Fibroblast of skin of left quadriceps (primary cell): Measurements from ENCODE around the gene KCNT1.

Experiments
- DNase-seq, 2 experiments: peaks; one replicate each; pipeline ENCODE4 v3.0.0-alpha.2; 2013; ENCODE audit warnings: low read depth in 2 of 2

Gene KCNT1

GRCh38 chr9:135699440-135699839 lies 2.5 kb upstream of the KCNT1 start, which contains the start of gene SOHLH1:
Gene SOHLH1 (minus strand): TSS chr9:135699481. CDS start chr9:135699467, 14 bp downstream.
- DNase-seq: no peak

DNA sequence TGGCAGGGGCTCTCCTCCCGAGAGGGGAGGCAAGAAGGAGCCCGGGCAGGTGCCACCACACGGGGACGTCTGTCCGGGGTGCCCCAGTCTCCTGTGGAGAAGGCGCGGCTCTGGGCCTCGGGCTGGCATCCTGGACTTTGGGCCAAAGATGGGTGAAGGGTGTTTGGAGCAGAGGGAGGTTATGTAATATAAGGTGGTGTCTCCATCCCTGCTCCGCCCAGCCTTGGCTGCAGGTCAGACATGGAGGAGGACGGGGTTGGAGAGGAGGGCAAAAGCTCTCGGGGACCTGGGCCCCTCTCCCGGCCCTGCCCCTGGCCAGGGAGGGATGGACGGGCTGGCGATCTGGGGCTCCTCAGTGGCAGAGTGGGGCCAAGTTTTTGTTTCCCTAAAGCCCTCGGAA lies 1.5 kb upstream of the KCNT1 start:
- DNase-seq: no peak

DNA sequence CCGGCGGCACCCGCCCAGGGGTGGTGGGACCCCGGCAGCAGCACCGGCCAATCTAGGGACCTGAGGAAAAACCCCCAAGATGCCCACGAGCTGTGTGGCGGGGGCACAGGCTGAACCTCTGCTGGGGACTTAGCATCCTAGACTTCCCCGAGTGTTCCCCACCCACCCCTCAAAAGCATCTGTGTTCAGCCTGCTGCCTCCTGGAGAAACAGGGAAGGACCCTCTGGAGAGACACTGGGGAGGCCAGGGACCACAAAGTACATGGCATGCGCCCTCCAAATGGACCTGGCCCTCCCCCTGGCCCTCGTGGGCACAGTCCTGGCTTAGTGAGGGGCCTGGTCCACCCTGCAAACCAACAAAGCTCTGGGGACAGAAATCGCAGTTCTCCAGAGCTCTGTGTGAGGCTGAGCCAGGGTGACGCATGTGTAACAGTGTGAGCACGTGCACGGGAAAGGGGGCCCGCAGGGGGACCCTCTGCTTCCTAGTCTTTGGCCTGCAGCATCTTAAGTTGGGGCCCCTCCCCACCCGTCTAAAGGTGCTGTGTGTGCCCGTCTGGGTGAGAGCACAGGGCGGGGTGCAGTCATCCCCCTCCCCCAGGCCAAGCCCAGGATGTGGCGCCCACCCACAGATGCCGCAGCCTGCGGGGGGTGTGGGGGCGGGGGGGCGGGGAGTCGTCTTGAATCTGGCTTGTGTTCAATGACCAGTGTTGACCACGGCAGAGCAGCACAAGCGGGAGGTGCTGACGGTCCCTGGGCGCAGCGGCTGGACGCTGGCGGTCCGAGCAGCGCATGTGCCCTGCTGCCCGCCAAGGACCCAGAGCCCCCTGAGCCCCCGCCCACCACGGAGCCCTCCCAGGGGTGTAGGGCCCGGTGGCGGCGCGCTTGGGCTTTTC lies 672 bp upstream of the KCNT1 start:
- DNase-seq: no peak

DNA sequence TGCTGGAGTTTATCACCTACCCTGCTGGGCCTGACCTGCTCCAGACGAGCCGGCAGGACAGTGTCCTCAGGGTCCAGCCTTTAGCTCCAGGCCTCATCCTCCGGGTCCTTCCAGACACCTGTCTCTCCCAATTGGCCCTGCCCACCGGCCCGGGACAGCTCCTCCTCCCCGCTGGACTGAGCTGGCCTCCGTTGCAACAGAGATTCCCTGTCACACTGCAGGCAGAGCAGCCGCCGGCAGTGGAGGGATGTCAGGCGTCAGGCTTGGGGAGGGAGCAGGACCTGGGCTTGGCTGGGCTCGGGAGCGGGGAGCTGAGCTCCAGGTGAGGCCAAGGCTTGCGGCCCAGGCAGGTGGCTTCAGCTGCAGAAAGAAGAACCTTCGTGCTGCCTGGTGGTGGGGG lies 1.7 kb downstream of the KCNT1 start:
- no peak for DNase-seq

DNA sequence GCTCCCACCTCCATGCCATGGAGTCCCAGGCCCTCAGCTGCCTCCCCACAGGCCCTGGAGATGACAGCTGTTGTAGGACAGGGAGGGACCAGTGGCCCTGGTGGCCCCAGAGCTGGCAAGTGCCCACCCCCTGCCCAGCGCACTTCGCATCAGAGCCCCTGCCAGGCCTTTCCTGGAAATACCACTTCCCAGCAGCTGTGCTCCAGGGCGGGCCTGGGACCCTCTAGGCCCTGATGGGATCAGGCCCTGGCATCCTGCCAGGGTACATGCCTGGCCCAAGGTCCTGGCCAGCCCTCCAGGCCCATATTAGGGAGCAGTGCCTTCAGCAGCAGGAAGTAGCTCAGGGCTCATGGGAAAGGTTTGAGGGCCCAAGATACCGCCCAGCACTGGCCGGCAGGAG lies 2.5 kb downstream of the KCNT1 start:
- DNase-seq: no peak

GRCh38 chr9:135705376-135705775 lies 3.4 kb downstream of the KCNT1 start:
- DNase-seq: no peak

DNA sequence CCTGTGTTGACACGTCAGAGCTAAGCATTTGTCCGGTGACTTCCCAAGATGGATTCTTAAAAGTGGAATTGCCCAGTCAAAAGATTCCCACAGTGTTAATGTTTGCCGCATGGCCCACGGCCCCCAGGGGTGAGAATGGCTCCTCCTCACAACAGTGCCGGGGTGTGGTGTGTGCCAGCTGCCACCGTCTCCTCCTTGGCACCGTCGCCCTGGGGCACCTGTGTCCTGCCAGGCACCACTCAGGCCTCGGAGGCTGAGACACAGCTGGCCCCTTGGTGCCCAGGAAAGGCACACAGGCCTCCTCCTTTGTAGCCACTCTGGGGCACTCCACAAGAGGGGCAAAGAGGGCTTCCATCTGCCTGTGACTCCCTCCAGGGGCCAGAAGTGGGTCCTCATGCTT lies 4.3 kb downstream of the KCNT1 start:
- DNase-seq: no peak

- DNase-seq: no peak
These were observed 5.5 kb downstream of the KCNT1 start for GRCh38 chr9:135707252-135708138.

DNA sequence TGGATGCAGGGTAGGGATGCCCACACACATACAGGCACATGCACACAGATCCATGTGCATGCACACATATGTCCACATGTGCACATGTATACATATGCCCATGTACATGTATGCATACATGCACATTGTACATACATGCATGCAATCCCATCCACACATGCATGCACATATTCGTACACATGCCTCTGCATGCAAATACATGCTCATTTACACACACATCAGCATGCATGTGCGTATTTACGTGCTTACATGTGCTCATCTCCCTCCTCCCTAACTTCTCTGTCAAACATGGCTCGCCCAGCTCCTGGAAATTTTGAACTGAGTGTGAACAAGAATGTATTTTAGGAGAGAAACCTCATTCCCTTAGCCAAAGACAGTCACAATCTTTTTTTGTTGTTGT lies 6.2 kb downstream of the KCNT1 start:
- no peak for DNase-seq

DNA sequence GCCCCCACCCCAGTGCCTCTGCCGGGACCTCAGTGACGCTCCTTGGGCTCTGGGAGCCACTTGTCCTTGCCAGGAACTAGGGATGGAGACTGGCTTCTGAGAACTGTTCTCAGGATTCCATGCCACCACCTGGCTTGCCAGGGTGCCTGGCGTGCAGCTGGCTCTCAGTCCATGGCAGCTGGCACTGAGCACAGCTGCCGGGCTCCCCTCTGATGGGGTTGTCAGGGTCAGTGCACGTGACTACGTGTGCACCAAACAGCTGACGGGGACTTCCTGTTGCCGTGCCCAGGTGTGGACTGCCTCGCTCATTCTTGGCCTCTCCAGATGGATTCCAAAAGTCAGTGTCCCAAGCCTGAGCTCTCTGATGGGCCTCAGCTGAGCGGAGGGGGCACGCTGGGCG lies 9.4 kb downstream of the KCNT1 start:
- DNase-seq: no peak

- DNase-seq: no peak
These were observed 9.9 kb downstream of the KCNT1 start for GRCh38 chr9:135711881-135712280.

GRCh38 chr9:135712613-135713295 lies 10.8 kb downstream of the KCNT1 start:
- DNase-seq: no peak

DNA sequence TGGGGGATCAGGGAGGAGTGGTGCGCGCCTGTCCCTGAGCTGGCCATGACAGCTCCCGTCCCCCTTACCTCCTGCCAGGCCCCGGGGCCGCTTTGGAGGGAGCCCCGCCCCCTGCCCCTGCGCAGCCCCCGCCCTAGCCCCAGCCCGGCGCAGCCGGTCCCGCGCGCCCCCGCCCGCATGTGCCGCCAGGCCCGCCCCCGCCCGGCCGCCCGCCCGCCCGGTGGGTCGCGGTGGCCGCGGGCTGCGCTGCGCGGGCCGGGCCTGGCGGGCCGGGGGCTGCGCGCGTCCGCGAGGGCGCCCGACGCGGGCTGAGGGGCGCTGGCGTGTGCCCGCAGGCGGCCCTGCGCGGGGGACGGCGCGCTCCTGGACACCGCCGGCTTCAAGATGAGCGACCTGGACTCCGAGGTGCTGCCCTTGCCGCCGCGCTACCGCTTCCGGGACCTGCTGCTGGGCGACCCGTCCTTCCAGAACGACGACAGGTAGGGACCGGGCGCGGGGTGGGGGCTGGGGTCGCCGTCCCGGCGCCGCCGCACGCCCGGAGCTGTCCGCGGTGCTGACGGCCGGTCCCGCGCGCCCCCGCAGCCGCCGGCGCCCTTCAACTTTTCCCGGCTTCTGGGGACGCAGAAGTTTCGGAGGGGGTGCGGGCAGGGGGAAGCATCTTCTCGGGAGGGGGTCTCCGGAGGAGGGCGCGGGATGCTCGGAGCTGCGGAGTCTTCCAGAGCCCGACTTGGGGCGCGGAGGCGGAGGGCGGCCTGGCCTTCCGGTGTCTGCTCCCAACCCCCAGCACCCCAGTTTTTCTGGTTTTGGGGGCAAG lies 12.5 kb downstream of the KCNT1 start:
- no peak for DNase-seq

- DNase-seq: no peak
These were observed 13.1 kb downstream of the KCNT1 start for GRCh38 chr9:135715056-135715595.

DNA sequence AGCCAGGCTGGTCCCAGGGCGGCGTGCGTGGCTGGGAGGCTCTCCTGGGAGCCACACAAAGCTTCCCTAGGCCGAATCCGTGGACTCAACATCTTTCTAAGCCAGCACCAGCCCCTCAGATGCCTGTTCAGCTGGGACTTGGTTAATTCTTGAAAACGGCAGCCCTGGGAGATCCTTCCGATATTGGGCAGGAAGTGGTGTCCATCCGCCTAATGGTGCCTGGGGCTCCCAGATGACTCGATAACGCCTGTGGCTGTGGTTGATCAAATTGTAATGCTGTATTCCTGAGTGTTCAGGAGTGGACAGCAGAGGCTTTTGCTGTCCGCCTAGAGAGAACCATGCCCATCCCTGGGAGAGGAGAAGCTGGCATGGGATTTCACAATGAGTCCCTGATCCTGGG lies 14.1 kb downstream of the KCNT1 start:
- DNase-seq: no peak

- no peak for DNase-seq
These were observed 15.4 kb downstream of the KCNT1 start for GRCh38 chr9:135717410-135717809.

GRCh38 chr9:135718616-135719015 lies 16.6 kb downstream of the KCNT1 start:
- no peak for DNase-seq

GRCh38 chr9:135719472-135719871 lies 17.5 kb downstream of the KCNT1 start:
- DNase-seq: no peak

- DNase-seq: no peak
These were observed 20.4 kb downstream of the KCNT1 start for GRCh38 chr9:135722365-135722764.

- no peak for DNase-seq
These were observed 22.3 kb downstream of the KCNT1 start for GRCh38 chr9:135724186-135724787.
